GM12891 (cell line): ENCODE data around the gene CDC42EP3.
A peak's percentile ranks its signal among the peaks of the same experiment; 100 is the strongest.

ENCODE experiments used
- DNase-seq: peaks from one replicate; pipeline ENCODE4 v3.0.0; 2011; ENCODE audit warnings: low spot score; ENCODE audit not compliant: insufficient read length
- FAIRE-seq: peaks from 2 replicates; lab custom pipeline; 2011; peaks lifted over from hg19 to GRCh38; lab: Jason Lieb, UNC
- PAX5 ChIP-seq: IDR thresholded peaks from 2 replicates; pipeline ENCODE4 v1.6.1; 2011; ENCODE audit warnings: low read length, moderate library complexity, mild to moderate bottlenecking; ENCODE audit not compliant: insufficient read depth, severe bottlenecking
- POLR2A ChIP-seq: IDR thresholded peaks from 2 replicates; pipeline ENCODE4 v1.6.1; 2011; ENCODE audit warnings: low read depth, low read length, control low read depth
- POLR2AphosphoS5 ChIP-seq: IDR thresholded peaks from 2 replicates; pipeline ENCODE4 v1.6.1; 2011; ENCODE audit warnings: low read depth, low read length, control low read depth
- POU2F2 ChIP-seq: IDR thresholded peaks from 2 replicates; pipeline ENCODE4 v1.6.1; 2011; ENCODE audit warnings: low read depth, mild to moderate bottlenecking, control low read depth, low read length, moderate library complexity
- SPI1 ChIP-seq: IDR thresholded peaks from 2 replicates; pipeline ENCODE4 v1.6.1; 2011; ENCODE audit warnings: low read depth, low read length, control low read depth
- TAF1 ChIP-seq: IDR thresholded peaks from 2 replicates; pipeline ENCODE4 v1.6.1; 2011; ENCODE audit warnings: low read depth, low read length, control low read depth

CDC42EP3 gene

DNA sequence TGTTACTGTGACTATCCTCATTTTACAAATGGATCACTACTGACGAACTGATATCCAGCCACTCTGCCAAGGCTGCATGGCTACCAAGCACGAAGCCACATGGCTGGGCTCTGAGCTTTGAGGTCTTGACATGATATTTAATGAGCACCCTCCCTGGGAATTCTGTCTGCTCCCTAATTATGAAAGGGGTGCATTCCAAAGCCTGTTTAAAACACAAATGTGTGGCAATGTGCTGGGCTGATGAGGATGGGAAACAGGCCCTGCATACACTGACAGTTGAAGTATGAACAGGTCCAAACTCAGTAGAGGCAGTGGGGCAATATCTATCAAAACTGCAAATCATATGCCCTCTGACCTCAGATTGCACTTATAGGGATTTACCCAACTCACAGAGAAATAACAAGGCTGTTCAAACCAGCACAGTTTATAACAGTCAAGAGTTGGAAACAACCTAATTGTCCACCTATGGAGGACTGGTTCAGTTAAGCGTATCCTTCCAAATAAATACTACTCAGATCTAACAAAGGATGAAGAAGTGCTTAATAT lies 20.8 kb downstream of the CDC42EP3 start:
- DNase-seq, result no peak
- TF ChIP-seq POLR2AphosphoS5 (no peak; the same call in 1 of the 2 replicates), POLR2A (0 out of 2 replicates have a peak, but pooled peaks have one; percentile 29)
- FAIRE-seq, result no peak

GRCh38 chr2:37649518-37649917 lies 21.9 kb downstream of the CDC42EP3 start:
- FAIRE-seq (no peak), DNase-seq (no peak)
- TF ChIP-seq PAX5 (no peak), TAF1 (no peak), POU2F2 (no peak), POLR2A (0 out of 2 replicates have a peak, but pooled peaks have one; percentile 33), POLR2AphosphoS5 (peak; percentile 64; the same call in 1 of the 2 replicates), SPI1 (no peak)

DNA sequence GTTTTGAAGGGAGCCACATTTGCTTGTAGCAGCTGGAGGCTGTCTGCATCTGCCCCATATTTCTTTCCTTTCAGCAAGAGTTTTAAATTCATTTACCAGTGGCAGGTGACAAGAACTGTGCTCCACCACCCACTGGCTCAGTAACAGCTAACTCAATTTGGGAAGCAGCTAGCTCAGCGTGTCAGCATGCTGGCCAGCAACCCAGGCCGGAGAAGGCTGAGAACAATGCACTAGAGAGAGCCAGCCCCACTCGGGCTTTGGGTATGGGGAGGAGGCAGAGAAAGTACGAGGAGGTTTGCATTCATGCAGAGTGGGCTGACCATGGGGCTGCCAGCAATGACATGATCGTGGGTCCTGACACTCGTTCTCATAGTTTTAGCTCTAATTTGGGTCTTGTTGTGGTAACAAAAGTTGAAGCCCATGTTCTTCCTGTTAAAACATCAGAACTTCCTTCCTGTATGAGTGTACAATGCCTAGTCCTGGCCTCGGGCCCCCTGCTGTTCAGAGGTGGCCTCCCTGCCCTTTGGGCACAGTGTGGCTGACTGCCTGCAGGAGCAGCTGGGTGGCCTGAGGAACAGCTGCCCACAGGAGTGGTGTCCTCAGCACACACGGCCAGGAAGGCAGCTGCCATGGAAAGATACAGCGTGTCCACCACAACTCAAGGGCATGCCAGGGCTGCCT lies 23.0 kb downstream of the CDC42EP3 start:
- TF ChIP-seq PAX5, result no peak
- no peak for TF ChIP-seq SPI1
- TF ChIP-seq TAF1, result no peak
- no peak for TF ChIP-seq POU2F2
- no peak; the same call in 1 of the 2 replicates for TF ChIP-seq POLR2AphosphoS5
- no peak for TF ChIP-seq POLR2A
- no peak for FAIRE-seq
- DNase-seq, result no peak

- DNase-seq (no peak), FAIRE-seq (no peak)
- TF ChIP-seq POLR2A, result no peak
- no peak for TF ChIP-seq TAF1
- no peak for TF ChIP-seq SPI1
- no peak for TF ChIP-seq POU2F2
- TF ChIP-seq PAX5, result no peak
Observed at GRCh38 chr2:37647971-37648330, 23.5 kb downstream of the CDC42EP3 start.

DNA sequence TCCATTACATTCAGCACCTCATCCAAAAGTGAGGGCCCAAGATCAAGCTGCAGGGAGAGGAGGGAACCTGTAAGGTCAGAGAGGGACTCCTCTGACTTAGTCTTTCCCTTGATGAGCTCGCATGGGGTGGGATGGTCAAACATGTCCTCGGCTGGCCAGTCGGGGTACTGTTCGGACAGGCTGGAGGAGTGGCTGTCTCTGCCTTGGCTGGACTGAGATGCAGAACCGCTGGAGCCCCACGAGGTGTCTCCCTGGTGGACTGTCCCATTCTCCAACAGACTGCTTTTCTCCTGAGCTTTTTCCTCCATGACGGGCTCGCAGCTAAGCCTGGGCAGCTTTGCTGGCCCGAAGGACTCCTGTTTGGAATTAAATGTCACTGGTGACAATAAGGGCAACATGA lies 25.6 kb downstream of the CDC42EP3 start:
- TF ChIP-seq PAX5 (no peak), POLR2A (peak; percentile 58; the same call in 1 of the 2 replicates)
- FAIRE-seq (no peak), DNase-seq (no peak)

GRCh38 chr2:37645362-37645761 lies 26.1 kb downstream of the CDC42EP3 start:
- TF ChIP-seq SPI1 (peak; percentile 95), POLR2AphosphoS5 (0 out of 2 replicates have a peak, but pooled peaks have one; percentile 16), POLR2A (0 out of 2 replicates have a peak, but pooled peaks have one; percentile 21), PAX5 (no peak)
- no peak for FAIRE-seq
- DNase-seq, result no peak

DNA sequence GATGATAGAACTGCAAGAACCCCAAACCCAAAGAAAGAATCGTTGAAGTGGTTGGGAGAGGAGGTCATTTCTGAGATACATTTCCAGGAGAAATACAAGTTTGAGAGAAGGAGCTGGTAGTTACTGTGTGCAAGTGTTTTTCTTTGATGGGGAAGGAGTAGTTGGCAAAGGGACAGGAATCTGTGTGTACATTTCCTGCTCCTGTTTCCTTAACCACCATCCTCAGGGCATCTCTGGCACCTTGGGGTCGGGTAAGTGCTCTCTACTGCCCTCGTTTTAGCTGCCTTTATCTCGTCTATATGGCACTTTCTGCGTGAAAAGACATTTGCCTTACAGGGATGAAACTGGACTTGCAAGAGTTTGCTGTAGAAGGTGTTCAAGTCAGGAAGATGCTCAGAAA lies 27.3 kb downstream of the CDC42EP3 start:
- TF ChIP-seq POLR2A (peak; percentile 58), SPI1 (no peak), TAF1 (no peak), PAX5 (no peak), POU2F2 (no peak), POLR2AphosphoS5 (peak; percentile 35; the same call in 1 of the 2 replicates)
- FAIRE-seq, result no peak

DNA sequence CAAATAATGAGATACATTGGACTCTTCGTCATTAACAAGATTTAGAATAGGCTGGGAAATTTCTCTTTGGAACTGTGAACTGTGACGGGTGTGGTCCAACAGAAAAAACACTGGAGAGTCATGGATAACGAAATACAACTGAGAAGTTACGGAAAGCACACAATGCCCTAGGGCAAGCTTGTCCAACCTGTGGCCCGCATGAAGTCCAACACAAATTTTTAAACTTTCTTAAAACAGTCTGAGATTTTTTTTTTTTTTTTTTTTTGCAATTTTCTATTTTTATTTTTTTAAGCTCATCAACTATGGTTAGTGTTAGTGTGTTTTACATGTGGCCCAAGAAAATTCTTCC lies 27.7 kb downstream of the CDC42EP3 start:
- no peak for TF ChIP-seq POLR2A
- no peak for TF ChIP-seq PAX5
- TF ChIP-seq TAF1, result no peak
- TF ChIP-seq SPI1, result no peak
- no peak for TF ChIP-seq POLR2AphosphoS5
- TF ChIP-seq POU2F2, result no peak
- FAIRE-seq, result no peak
- no peak for DNase-seq

More for the DNA sequence above, 27.3 kb downstream of the CDC42EP3 start:
- DNase-seq, result no peak

DNA sequence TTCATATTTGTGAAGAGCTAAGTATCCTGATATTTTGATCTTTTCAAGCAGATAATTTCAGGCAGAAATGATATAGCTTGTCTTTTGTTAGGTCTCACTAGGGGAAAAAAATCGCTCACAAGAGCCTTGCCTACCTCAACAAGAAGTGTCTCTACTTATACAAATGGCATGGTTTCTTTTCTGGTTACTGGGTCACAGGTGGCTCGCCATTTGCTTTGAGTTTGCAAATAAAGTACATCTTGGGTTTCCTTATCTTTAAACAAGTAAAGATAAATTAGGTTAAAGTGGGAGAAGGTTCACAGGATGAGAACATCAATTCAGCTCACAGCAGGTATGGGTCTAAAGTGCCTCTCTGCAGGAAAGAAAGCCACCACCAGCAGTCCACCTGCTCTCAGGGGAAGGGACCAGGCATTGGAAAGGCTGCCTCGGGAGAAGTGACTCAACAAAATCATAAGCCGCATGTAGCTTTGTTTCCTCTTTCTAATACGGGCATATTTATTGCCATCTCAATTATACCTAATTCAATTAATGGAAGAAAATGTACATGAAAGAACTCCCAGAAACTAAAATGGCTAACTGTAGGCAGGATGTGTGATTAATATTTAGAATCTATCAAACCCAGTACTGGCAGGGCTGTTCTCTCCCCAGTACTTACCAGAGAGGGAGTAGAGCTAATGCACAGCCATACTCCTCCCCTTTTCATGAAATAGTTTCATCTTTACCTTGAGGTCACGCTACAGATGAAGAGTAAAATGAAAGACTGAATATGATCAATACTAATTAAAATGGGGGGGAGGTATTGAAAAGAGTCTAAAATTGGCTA lies 28.3 kb downstream of the CDC42EP3 start:
- TF ChIP-seq POLR2AphosphoS5 (peak; percentile 16; the same call in 1 of the 2 replicates), TAF1 (no peak), SPI1 (no peak)
- DNase-seq, result no peak
- FAIRE-seq, result no peak
